HepG2 (cell line): ENCODE data around the gene CES1. TPM values are rescaled to one million over a fixed set of nuclear protein-coding genes. Genes with fewer than 3 reads are reported as not detected.

ENCODE experiments used
- ARID5B ChIP-seq: IDR thresholded peaks from 2 replicates; pipeline ENCODE4 v1.4.0; 2020; ENCODE audit warnings: mild to moderate bottlenecking, missing genetic modification reagents
- FOXP1 ChIP-seq, 2 experiments: fragments of 450-650 bp in 1 of 2; IDR thresholded peaks; 2 replicates each; pipeline ENCODE4 v1.6.1; 2017 to 2018; ENCODE audit warnings: antibody characterized with exemption in 1 of 2
- GATAD2A ChIP-seq: IDR thresholded peaks from 2 replicates; pipeline ENCODE4 v1.6.1; 2016
- GPN1 ChIP-seq: sonication (generic); formaldehyde crosslinking; IDR thresholded peaks from 2 replicates; pipeline ENCODE4 v1.5.1; 2020; ENCODE audit warnings: missing genetic modification reagents, borderline replicate concordance
- HCFC1 ChIP-seq: fragments of 150-350 bp; IDR thresholded peaks from 2 replicates; pipeline ENCODE4 v1.6.1; 2014; ENCODE audit warnings: low read depth, low read length
- HNRNPLL ChIP-seq: fragments of 200-400 bp; formaldehyde crosslinking; IDR thresholded peaks from 2 replicates; pipeline ENCODE4 v1.6.1; 2017; ENCODE audit warnings: mild to moderate bottlenecking, low read depth, low read length; ENCODE audit not compliant: poor library complexity, severe bottlenecking
- MEIS2 ChIP-seq: sonication (generic); formaldehyde crosslinking; IDR thresholded peaks from 2 replicates; pipeline ENCODE4 v1.9.0; 2021; ENCODE audit warnings: mild to moderate bottlenecking, missing genetic modification reagents
- NFKB2 ChIP-seq: sonication (generic); formaldehyde crosslinking; IDR thresholded peaks from 2 replicates; pipeline ENCODE4 v1.4.0; 2020; ENCODE audit warnings: missing genetic modification reagents, borderline replicate concordance
- SMARCC2 ChIP-seq: fragments of 450-650 bp; IDR thresholded peaks from 2 replicates; pipeline ENCODE4 v1.6.1; 2017; ENCODE audit warnings: antibody characterized with exemption, mild to moderate bottlenecking
- SNAPC2 ChIP-seq: sonication (generic); formaldehyde crosslinking; IDR thresholded peaks from 2 replicates; pipeline ENCODE4 v1.8.1; 2022; ENCODE audit warnings: mild to moderate bottlenecking, missing genetic modification reagents
- SOX5 ChIP-seq: IDR thresholded peaks from 2 replicates; pipeline ENCODE4 v1.6.1; 2016; ENCODE audit warnings: borderline replicate concordance
- YY1 ChIP-seq: IDR thresholded peaks from 2 replicates; pipeline ENCODE4 v1.6.1; 2011; ENCODE audit warnings: low read length, low read depth, moderate library complexity, mild to moderate bottlenecking; ENCODE audit not compliant: insufficient read depth, insufficient replicate concordance
- ZBTB26 ChIP-seq: IDR thresholded peaks from 2 replicates; pipeline ENCODE4 v1.6.1; 2016; ENCODE audit warnings: missing compliant biosample characterization, missing genetic modification reagents, borderline replicate concordance
- ZMYM4 ChIP-seq: sonication (generic); formaldehyde crosslinking; IDR thresholded peaks from 2 replicates; pipeline ENCODE4 v1.8.1; 2023; ENCODE audit warnings: mild to moderate bottlenecking, missing genetic modification reagents
- ZNF7 ChIP-seq: IDR thresholded peaks from 2 replicates; pipeline ENCODE4 v1.6.1; 2016; ENCODE audit warnings: missing biosample characterization, missing genetic modification reagents
- ZNF710 ChIP-seq: sonication (generic); formaldehyde crosslinking; IDR thresholded peaks from 2 replicates; pipeline ENCODE4 v1.5.0; 2020; ENCODE audit warnings: mild to moderate bottlenecking, missing genetic modification reagents, borderline replicate concordance
- polyA plus RNA-seq, 8 experiments: library from polyadenylated mRNA; depleted of rRNA in 3 of 8; stranded (reverse) in 7 of 8; unstranded in 1 of 8; fragments of >200 nt; fragmentation: Illumina TruSeq in 4 of 8; extraction: Trizol in 4 of 8; gene quantifications; 2 replicates each; pipeline versions ENCODE4 v1.2.1 to v1.2.3, GENCODE V29; 2011 to 2016; ENCODE audit warnings: low read depth in 4 of 8, missing spikeins in 1 of 8, mixed read lengths in 1 of 8; ENCODE audit not compliant: insufficient read depth in 1 of 8
- total RNA-seq, 5 experiments: library from RNA; depleted of rRNA; stranded (reverse); fragments of >200 nt; fragmentation: Illumina TruSeq; extraction: Trizol; gene quantifications; 2 replicates each; pipeline ENCODE4 v1.2.3, GENCODE V29; 2016; ENCODE audit warnings: low read depth in 1 of 5
- TF ChIP-seq, protein P1 (sequence below): sonication (generic); formaldehyde crosslinking; IDR thresholded peaks from 2 replicates; pipeline ENCODE4 v1.4.0; 2020; ENCODE audit warnings: missing genetic modification reagents, borderline replicate concordance
- TF ChIP-seq, protein P2 (sequence below): sonication (generic); formaldehyde crosslinking; IDR thresholded peaks from 2 replicates; pipeline ENCODE4 v1.9.0; 2021; ENCODE audit warnings: missing genetic modification reagents, mild to moderate bottlenecking, borderline replicate concordance

Gene CES1
- total and polyA plus RNA-seq, 2 of the 13 experiments (the other 11 are each of a cell fraction or from before 2014, with no cell fraction given) = 136 to 198 TPM

- TF ChIP-seq ZMYM4 (0 out of 2 replicates have a peak, but pooled peaks have one; percentile 17), SOX5 (peak; percentile 38; the same call in 1 of the 2 replicates), GPN1 (CRISPR knock-in tag) (no peak), ZNF7 (CRISPR knock-in tag) (no peak), HCFC1 (no peak), GATAD2A (CRISPR knock-in tag) (peak; percentile 46; the same call in 1 of the 2 replicates), NFKB2 (no peak), ZBTB26 (CRISPR knock-in tag) (no peak), MEIS2 (CRISPR knock-in tag) (peak; percentile 60; the same call in 1 of the 2 replicates), YY1 (no peak), ARID5B (CRISPR knock-in tag) (peak; percentile 51), HNRNPLL (no peak), SMARCC2 (no peak), ZNF710 (no peak), SNAPC2 (CRISPR knock-in tag) (no peak), FOXP1 (IDR thresholded peaks at IDR 0.05) (no peak), FOXP1 (CRISPR knock-in tag; IDR thresholded peaks at IDR 0.05) (no peak)
- TF ChIP-seq, protein P1, sequence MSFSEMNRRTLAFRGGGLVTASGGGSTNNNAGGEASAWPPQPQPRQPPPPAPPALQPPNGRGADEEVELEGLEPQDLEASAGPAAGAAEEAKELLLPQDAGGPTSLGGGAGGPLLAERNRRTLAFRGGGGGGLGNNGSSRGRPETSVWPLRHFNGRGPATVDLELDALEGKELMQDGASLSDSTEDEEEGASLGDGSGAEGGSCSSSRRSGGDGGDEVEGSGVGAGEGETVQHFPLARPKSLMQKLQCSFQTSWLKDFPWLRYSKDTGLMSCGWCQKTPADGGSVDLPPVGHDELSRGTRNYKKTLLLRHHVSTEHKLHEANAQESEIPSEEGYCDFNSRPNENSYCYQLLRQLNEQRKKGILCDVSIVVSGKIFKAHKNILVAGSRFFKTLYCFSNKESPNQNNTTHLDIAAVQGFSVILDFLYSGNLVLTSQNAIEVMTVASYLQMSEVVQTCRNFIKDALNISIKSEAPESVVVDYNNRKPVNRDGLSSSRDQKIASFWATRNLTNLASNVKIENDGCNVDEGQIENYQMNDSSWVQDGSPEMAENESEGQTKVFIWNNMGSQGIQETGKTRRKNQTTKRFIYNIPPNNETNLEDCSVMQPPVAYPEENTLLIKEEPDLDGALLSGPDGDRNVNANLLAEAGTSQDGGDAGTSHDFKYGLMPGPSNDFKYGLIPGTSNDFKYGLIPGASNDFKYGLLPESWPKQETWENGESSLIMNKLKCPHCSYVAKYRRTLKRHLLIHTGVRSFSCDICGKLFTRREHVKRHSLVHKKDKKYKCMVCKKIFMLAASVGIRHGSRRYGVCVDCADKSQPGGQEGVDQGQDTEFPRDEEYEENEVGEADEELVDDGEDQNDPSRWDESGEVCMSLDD (CRISPR knock-in tag) = no peak
- TF ChIP-seq, protein P2, sequence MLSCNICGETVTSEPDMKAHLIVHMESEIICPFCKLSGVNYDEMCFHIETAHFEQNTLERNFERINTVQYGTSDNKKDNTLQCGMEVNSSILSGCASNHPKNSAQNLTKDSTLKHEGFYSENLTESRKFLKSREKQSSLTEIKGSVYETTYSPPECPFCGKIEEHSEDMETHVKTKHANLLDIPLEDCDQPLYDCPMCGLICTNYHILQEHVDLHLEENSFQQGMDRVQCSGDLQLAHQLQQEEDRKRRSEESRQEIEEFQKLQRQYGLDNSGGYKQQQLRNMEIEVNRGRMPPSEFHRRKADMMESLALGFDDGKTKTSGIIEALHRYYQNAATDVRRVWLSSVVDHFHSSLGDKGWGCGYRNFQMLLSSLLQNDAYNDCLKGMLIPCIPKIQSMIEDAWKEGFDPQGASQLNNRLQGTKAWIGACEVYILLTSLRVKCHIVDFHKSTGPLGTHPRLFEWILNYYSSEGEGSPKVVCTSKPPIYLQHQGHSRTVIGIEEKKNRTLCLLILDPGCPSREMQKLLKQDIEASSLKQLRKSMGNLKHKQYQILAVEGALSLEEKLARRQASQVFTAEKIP = no peak
These were observed 2.7 kb upstream of the CES1 start (continued) for GRCh38 chr16:55835581-55835980.
